Measurements from ENCODE around the gene PPP4R3A. TPM values are rescaled to one million over a fixed set of nuclear protein-coding genes. Genes with fewer than 3 reads are reported as not detected.

The PPP4R3A gene
- total and polyA plus RNA-seq, 10 of the 15 experiments (the other 5 are each of a cell fraction or from before 2014, with no cell fraction given), result 19.4 to 97.8 (median 62.9) TPM

- ChIA-PET POLR2A (interaction anchor here (0.5 to 2.5 kb wide), 2 partner anchors 8 to 1035 kb away, joined by 3 to 12 read pairs; partner anchors contain the start of gene PPP4R3A), RAD21 (ENCODE audit: unreplicated experiment) (interaction anchor here (1.7 kb wide), 1 partner anchor 7 kb away, joined by 6 read pairs; the partner anchor contains the start of gene PPP4R3A), CTCF (interaction anchor here (0.6 kb wide), 1 partner anchor 411 kb away, joined by 4 read pairs; no protein-coding TSS in a partner anchor), SMC1A (ENCODE audit: uncharacterized antibody, unreplicated experiment) (interaction anchor here (2.4 kb wide), 1 partner anchor 49 kb away, joined by 4 read pairs; no protein-coding TSS in a partner anchor)
- Histone ChIP-seq H3K9ac (ENCODE audit: control insufficient read depth, insufficient read depth, low read length) (no peak overlapping the region), H3K27ac (ENCODE audit: control insufficient read depth, insufficient read depth) (no peak overlapping the region), H3K9me3 (replicated peaks; ENCODE audit: control insufficient read depth, insufficient read depth, low read length) (no peaks in the 10 kb centered on the region; the same call in 2 of the 3 replicates), H3K4me1 (ENCODE audit: control insufficient read depth, insufficient read depth, low read length) (peaks cover 8% of the 10 kb centered on the region), H4K20me1 (ENCODE audit: control insufficient read depth, insufficient read depth) (peaks cover 8% of the 10 kb centered on the region; the same call in 1 of the 2 replicates), H3K27me3 (replicated peaks in 1 of 2; ENCODE audit: control insufficient read depth in 2 of 2, insufficient read depth in 2 of 2, low read length in 1 of 2) (no peaks in the 10 kb centered on the region), H3K4me3 (no peak overlapping the region), H3K79me2 (ENCODE audit: control insufficient read depth, insufficient read depth, low read length) (peaks cover 91% of the 10 kb centered on the region), H3K36me3 (ENCODE audit: control insufficient read depth in 2 of 2, insufficient read depth in 2 of 2, low read length in 1 of 2) (peaks cover 2 to 37% of the 10 kb centered on the region in 2 experiments; a peak in 3 of 4 replicates), H3K4me2 (ENCODE audit: control insufficient read depth, insufficient read depth) (no peak overlapping the region), H2AFZ (ENCODE audit: control insufficient read depth, low read depth, low read length) (no peak overlapping the region)
- intact Hi-C loops (cut with micrococcal nuclease; ENCODE audit: unreplicated experiment), result loop anchor here (10.0 kb wide), 1 partner anchor 177 kb away; no protein-coding TSS in a partner anchor
- WGBS (ENCODE audit: insufficient coverage, insufficient replicate concordance, low lambda C conversion rate, missing lambda C conversion rate), result 94% methylated on average over 11 of the region's 11 CpGs
- BruUV-seq (replicated peaks), result no TSS peak
- no peak for ATAC-seq
- in situ Hi-C loops (cut with MboI), result loop anchor here (25.0 kb wide), 1 partner anchor 1115 kb away; the partner anchor contains the start of gene CALM1
- DNase-seq (ENCODE audit: low read depth, low spot score), result no peak
- FAIRE-seq, result no peak
- TF ChIP-seq ZNF217 (IDR thresholded peaks at IDR 0.05), result no peak
- TF ChIP-seq TAF1 (IDR thresholded peaks at IDR 0.05; ENCODE audit: borderline replicate concordance, low read depth, low read length), result no peak
- TF ChIP-seq TCF12 (IDR thresholded peaks at IDR 0.05; ENCODE audit: low read depth, low read length), result no peak
- no peak for TF ChIP-seq SIX5 (IDR thresholded peaks at IDR 0.05; ENCODE audit: low read depth, low read length, severe bottlenecking)
- no peak for TF ChIP-seq RBBP5 (conservative IDR thresholded peaks at IDR 0.05)
- no peak for TF ChIP-seq ATF3 (IDR thresholded peaks at IDR 0.05; ENCODE audit: borderline replicate concordance, extremely low read depth, low read depth, low read length)
These were observed 7.9 kb downstream of the PPP4R3A start for GRCh38 chr14:91501951-91502930.

Measured in GM12878 (cell line).